Stimulated activated CD4-positive, alpha-beta T cell treated with anti-CD3 and anti-CD28 coated beads, Interleukin-1b, Interleukin-23, amount 100 ng/mL, for 24 hours (primary cell): ENCODE data around the gene GDF7.

ENCODE experiments used
- DNase-seq, 4 experiments: peaks; one replicate each; pipeline ENCODE4 v3.0.0-alpha.2; 2020; ENCODE audit warnings: low read depth in 4 of 4, low spot score in 1 of 4

The GDF7 gene

GRCh38 chr2:20627712-20628380 is 39.1 kb upstream of the GDF7 start:
- DNase-seq, result no peak

- no peak for DNase-seq
Observed at GRCh38 chr2:20629181-20629580, 37.8 kb upstream of the GDF7 start.

- DNase-seq, result no peak
Observed at GRCh38 chr2:20629581-20630171, 37.3 kb upstream of the GDF7 start.

- DNase-seq, result no peak
Observed at GRCh38 chr2:20630967-20631366, 36.0 kb upstream of the GDF7 start.

GRCh38 chr2:20631617-20632307 is 35.2 kb upstream of the GDF7 start:
- DNase-seq, result no peak

GRCh38 chr2:20632446-20632990 is 34.4 kb upstream of the GDF7 start:
- no peak for DNase-seq

GRCh38 chr2:20633001-20633400 is 33.9 kb upstream of the GDF7 start:
- no peak for DNase-seq

GRCh38 chr2:20633794-20634506 is 33.0 kb upstream of the GDF7 start:
- no peak for DNase-seq

GRCh38 chr2:20634507-20635112 is 32.3 kb upstream of the GDF7 start:
- no peak for DNase-seq

- no peak for DNase-seq
Observed at GRCh38 chr2:20635113-20635510, 31.8 kb upstream of the GDF7 start.

- peak in 3 of 4 experiments; percentile 9 to 28 (median 11) for DNase-seq
Observed at GRCh38 chr2:20635675-20636584, 31.0 kb upstream of the GDF7 start.

- no peak for DNase-seq
Observed at GRCh38 chr2:20637147-20637546, 29.8 kb upstream of the GDF7 start.

GRCh38 chr2:20638014-20638413 is 28.9 kb upstream of the GDF7 start:
- DNase-seq, result no peak

- DNase-seq, result no peak
Observed at GRCh38 chr2:20638646-20639430, 28.1 kb upstream of the GDF7 start.

GRCh38 chr2:20640411-20641122 is 26.4 kb upstream of the GDF7 start:
- DNase-seq, result no peak

GRCh38 chr2:20641123-20641985 is 25.6 kb upstream of the GDF7 start:
- DNase-seq, result no peak

- peak; percentile 42 to 67 (median 60) for DNase-seq
Observed at GRCh38 chr2:20642055-20642971, 24.6 kb upstream of the GDF7 start.
